HG03571 (cell line): Measurements from ENCODE around the gene MANSC4.

Experiments
- ATAC-seq: cut with Tn5 transposase; IDR thresholded peaks from one replicate; pipeline ENCODE4 v1.9.1; 2021; ENCODE audit not compliant: unreplicated experiment

The MANSC4 gene

GRCh38 chr12:27801630-27802029, 21.6 kb upstream of the MANSC4 start:
- ATAC-seq, result no peak

- ATAC-seq, result no peak
These were observed 20.8 kb upstream of the MANSC4 start for GRCh38 chr12:27800819-27801218.

DNA sequence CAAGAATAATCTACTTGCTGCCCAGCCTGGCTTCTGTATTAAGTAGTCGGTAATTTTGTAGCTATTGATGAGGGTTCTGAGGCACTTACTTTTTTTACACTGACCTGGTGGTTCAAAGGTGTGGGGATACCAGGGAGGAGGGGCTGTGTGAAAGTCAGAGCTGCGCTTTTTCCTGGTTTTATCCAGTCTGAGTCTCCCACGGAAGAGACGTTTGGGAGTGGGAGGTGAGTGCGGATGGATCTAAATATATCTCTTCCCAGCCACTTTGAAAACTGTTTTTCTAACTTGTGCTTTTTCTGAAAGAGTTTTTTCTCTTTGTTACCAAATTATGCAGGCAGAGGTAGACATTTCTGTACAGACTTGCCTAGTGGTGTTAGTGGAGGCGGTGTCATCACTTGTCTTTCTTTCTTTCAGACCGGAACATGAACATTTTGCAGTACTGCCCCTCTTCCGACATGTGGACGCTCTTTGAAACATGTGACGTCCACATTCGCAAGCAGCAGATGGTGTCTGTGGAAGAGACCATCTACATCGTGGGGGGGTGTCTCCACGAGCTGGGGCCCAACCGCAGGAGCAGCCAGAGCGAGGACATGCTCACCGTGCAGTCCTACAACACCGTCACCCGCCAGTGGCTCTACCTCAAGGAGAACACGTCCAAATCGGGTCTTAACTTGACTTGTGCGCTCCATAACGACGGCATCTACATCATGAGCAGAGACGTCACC, 17.4 kb upstream of the MANSC4 start:
- no peak for ATAC-seq

GRCh38 chr12:27796128-27796527, 16.1 kb upstream of the MANSC4 start:
- no peak for ATAC-seq

GRCh38 chr12:27794818-27795584, 15.0 kb upstream of the MANSC4 start:
- ATAC-seq, result no peak

DNA sequence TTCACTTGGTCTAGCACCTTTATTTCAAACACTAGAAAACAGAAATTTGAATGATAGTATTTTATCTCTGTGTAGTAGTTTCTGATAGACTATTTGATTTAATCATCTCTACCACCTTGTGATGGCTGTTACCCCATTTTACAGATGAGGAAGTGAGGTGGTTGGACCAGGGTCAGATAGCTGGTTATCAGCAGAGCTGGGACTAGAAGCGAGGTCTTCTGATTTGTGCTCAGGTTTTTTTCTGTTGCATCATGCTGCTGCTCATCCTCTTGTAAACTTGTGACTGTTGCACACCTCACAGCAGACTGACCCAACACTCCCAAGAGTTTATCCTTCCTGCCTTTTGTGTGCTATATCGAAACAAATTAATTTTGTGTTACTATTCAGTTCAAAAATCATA, 10.1 kb upstream of the MANSC4 start:
- ATAC-seq, result no peak

DNA sequence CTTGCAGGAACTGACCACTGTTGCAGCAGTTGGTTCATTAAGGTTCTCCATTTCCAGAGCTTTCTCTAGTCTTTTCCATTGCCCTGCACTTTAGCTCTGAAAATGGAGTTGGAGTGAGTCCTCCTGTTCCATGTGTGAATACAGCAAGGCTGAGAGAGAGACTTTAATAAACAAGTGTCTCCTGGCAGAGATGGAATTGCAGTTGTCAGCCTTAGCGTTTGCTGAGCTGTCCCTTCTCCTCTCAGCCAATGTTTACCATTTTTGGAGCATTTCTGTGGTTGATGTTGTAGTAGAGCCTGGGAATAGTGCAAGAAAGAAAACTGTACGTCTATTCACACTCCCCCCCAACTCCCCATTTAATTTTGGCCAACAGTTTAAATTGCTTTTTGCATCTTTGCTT, 7.5 kb upstream of the MANSC4 start:
- ATAC-seq, result no peak

GRCh38 chr12:27785882-27786570, 6.0 kb upstream of the MANSC4 start:
- ATAC-seq, result no peak

- ATAC-seq, result no peak
These were observed 2.4 kb upstream of the MANSC4 start for GRCh38 chr12:27782481-27782880.

- ATAC-seq, result no peak
These were observed 1.6 kb upstream of the MANSC4 start for GRCh38 chr12:27781680-27782079.

GRCh38 chr12:27780612-27781408, 774 bp upstream of the MANSC4 start:
- ATAC-seq, result peak; percentile 31

DNA sequence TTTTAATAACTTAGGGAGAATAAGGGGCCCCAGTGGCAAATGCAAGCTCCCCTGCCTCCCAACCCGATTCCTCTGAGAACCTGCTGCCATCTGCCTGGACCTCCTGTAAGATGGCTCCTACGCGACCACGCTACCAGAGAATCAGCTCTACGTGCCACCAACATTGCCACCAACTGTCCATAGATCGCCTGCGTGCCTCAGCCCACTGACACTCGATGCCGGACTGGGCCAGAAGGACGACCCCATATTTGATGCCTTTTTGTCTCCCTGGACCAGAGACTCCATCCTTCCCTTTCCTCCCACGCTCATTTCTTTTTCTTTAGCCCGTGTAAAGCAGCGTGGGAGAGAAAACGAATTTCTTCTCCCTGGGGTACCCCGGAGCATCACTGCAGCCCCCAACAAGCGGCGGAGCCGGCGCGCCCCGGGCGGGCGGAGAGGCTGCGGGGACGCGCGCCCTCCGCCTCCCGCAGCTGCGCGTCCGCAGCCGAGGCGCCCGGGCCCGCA, 568 bp downstream of the MANSC4 start:
- ATAC-seq, result peak; percentile 19

DNA sequence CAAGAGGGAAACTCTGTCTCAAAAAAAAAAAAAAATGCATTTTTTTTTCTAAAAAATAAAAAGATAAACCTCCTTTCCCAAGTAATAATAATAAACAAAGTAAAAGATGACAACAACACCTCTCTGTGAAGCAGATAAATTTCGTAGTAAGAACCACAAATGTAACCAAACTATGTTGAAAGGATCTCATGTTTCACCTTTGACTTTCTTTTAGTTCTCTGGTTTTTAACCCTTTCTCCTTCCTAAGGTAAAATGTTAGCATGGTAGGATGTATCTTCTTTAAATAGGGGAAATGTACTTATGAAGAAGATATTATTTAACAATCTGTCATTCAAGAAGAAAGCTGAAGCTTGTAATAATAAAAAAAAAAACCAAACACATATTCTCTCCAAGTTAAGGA, 1.8 kb downstream of the MANSC4 start:
- no peak for ATAC-seq

GRCh38 chr12:27777141-27777540, 2.9 kb downstream of the MANSC4 start:
- no peak for ATAC-seq

- no peak for ATAC-seq
These were observed 7.5 kb downstream of the MANSC4 start for GRCh38 chr12:27772328-27773049.

DNA sequence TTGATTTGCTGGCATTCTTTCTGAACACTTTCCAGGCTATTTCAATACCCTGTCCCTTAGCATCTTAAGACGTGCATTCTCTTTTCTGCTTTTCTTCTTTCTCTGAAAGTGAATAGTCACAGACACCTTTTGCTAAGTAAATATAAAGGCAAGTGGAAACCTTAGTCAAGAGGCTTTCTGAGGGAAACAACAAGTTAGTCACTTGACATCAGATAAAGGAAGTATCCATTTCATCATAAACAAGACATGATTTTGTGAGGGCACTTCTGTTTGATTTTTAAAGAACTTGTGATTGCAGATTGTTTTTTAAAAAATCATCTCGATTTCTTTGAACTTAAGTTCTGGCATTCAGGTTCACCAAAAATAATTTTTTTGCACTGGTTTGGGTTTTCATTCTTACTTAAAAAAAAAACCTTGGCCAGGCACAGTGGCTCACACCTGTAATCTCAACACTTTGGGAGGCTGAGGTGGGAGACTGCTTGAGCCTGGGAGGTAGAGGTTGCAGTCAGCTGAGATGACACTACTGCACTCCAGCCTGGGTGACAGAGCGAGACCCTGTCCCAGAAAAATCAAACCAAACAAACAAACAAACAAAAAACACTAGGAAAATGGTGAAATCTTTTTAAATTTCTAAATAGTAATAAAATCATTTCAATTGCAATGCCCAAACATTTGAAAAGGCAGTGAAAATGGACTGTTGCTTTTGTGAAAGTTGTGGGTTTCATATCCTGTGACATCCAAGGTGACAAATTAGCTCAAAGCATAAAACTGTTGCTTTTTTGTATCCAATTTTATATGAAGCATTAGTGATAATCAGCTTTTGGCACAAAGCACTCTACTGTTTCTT, 8.3 kb downstream of the MANSC4 start:
- no peak for ATAC-seq

DNA sequence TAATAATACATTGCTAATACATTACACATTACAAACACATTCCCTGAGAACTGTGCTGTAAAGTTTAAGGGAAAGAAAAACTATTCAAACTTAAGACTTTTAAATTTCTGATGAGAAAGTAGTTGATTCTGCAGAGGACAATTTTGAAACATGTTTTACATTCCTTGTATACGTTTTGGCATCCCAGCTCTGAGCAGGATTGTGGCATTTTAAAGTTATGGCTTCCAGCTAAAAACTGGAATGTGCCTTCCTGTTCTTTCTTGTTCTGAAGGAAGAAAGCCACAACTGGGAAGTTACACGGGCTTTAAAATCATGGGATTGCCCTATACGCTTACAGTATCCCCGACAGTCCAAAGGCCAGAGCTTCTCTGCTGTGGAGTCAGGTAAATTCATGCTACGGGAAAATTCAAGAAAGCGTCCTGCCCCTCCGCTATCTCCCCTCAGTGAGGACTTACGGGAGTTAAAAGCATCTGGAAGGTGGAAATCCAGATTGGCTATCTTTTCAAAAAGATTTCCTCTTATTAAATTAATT, 10.8 kb downstream of the MANSC4 start:
- ATAC-seq, result no peak

DNA sequence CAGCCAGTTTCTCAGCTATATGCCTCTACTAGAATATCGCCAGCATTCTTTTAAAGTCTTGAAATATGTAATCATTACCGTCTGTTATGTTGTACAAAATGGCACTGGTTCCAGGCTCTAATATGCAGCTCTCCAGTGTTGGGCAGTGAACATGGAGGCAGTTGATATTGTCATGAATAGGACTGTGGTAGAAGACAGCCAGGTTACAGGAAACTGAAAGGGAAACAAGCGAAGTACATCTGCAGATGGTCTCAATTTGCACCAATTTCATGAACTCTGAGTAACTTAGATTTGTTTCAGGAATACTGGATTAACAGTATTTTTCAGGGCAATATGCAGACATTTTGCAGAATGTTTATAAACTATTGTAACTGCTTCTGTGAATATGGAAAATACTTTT, 13.4 kb downstream of the MANSC4 start:
- ATAC-seq, result no peak

- no peak for ATAC-seq
These were observed 17.3 kb downstream of the MANSC4 start for GRCh38 chr12:27762757-27763156.
